GOT3 (cell line): ENCODE measurements around the gene KHDC4.

ENCODE experiments used
- DNase-seq: peaks from one replicate; lab custom pipeline; 2025; ENCODE audit warnings: mixed read lengths; lab: John Stamatoyannopoulos, UW

KHDC4 gene

DNA sequence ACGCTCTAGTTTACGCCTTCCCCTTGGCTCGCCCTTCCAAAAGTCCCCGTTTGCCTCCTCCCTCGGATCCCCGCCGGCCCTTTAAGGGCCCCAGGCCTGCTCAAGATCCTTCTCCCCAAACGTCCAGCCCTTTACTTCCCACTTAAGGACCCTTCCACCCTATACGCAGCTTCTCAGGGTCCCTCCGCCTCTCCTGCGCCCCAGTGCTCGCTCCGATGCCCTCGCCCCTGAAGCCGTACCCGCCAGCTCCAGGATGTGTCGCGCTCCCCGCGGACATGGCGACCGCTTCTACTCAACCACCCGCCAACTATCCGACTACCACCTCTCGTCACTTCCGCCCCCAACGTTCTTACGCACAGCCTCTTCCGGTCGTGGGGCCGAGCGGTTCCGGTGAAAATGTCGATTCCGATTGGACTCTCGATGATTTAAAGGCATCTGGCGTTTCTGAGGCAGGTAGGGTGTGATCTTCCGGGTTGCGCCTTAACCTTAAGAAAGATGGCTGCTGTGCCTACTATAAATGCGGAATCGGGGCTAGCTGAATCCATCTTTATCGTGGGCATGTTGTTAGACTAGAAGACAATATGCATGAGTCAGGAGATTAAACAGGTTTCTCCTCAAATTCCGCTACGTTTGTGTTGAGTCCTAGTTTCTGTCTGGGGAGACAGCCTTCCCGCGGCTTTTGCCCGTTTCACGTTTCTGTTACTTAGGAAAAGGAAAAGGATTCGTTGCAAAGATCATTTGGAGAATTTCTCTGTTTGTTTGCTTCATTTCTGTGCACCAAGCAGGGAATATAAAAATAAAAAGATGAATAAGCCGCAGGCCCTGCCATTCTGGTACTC lies at the start of gene KHDC4:
Gene KHDC4 (minus strand): TSS at position 317 of the 839 bp plus-strand sequence. CDS start 40 bp downstream, at position 277.
- DNase-seq = peak; percentile 82

DNA sequence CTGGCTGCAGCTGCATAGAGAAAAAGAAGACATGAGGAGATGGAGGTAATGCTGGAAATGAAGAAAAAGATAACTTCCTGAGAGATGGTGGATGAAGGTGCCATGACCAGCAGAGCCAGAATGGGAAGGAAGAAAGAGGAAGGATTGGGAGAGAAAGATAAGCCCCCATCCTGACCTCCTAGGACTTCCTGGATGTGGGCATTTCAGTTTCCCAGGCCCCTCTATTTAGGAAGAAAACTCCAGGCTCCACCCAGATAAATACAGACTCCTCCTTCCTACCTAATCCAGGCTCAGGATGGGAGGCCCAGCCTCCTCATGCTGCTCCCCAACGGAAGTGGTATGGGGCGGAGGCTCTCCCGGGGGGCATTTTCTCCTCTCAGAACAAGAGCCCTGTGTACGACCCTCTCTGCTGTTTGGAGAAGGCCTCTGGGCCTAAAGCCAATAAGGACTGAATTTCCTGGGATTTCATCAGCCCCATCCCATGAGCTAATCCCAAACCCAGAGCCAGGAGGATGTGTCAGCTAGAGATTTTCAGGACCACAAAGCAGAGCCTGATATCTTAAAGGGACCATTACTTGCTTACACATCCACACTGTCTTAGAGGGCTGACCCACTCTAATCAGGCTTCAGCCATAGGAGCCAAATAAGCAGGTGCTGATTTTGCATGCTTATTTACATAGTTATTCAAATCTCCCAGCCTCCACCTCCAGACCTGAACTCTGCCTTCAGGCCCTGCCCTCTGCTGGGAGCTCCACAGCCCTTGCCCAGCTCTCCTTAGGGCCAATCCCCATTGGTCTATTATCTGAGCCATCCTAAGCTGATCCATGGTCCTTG lies 49.2 kb upstream of the KHDC4 start:
- peak; percentile 79 for DNase-seq

DNA sequence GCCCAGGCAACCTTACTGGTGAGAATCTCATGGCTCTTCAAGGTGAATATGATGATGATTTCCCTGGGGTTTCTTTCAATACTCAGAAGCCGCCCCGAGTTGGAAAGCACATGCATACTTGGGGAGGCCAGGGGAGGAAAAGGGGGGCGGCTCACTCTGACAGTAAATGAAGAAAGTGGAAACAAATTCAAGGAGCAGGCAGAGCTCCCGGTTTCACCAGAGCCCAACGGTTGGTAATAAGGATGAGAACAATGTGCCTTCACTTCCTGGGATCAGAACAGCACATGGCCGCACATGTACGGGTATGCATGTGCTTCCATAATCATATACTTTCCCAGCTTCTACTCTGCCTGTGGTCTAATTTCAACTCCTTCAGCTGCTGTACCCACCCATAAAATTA lies 47.9 kb upstream of the KHDC4 start:
- no peak for DNase-seq

DNA sequence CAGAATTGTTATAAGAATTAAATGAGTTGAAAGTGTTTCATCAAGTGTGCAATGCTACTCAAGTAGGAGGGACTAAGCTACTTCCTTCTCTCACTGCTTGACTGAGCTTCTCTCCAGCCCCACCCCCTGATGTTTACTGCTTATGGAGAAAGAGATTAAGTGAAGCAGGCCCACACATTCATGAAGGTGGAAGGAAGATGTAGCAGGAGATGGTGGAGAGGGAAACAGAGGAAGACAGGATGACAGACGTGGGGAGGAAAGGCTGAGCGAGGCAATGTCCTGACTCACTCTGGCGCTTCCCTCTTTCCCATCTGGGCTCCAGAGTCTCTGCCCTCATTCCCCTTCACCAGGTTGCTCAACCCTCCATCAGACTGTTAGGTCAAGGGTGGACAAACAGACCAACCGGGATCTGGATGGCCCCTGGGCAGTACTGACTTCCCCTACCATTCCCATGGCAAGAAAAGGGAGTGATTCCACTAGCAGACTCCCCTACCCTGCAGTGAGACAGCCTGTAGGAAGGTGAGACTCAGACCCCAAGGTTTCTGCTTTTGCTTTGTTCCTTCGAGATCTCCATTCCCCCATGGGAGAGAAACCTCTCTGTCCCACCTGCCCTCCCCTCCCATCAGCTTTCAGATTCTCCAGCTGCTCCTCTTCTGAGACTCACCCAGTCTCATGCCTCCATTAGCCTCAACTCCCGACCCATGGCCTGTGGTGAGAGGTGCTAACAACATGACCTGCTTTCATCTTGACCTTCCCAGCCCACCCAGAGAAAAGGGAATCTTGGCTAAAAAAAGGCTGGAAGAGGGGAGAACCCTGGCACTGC lies 47.3 kb upstream of the KHDC4 start:
- DNase-seq = no peak

DNA sequence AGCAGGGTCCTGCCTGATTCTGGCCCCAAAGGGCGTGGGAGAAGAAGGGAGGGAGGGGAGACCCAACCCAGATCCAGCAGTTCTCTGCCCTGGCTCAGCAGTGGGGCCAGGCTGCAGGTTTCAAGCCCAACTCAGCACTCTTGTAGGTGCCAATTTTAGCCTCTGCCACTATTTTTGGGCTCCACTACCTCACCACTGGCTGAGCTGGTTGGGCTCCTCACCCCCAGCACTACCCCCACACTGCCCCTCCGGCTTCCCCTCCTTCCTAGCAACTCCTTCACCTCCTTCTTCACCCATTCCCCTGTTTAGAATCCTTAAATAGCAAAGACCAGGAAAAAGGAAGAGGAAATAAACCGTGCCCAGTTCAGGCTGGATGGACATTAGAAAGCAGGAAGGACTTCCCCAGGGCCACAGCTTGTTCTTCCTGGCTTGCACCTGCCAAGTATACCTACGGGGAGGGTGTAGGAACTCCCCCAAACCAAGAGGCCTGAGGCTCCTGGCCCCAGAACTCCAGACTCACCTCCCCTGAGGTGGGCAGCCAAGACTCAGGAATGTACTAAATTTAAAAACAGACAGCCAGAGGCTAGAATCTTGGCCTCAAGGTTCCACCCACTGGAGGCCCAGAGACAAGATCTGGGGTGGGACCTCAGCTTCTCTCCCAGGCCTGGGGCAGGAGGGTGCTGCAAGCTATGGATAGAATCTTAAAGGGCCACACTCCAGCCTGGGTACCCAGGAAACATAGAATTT lies 45.6 kb upstream of the KHDC4 start:
- no peak for DNase-seq

DNA sequence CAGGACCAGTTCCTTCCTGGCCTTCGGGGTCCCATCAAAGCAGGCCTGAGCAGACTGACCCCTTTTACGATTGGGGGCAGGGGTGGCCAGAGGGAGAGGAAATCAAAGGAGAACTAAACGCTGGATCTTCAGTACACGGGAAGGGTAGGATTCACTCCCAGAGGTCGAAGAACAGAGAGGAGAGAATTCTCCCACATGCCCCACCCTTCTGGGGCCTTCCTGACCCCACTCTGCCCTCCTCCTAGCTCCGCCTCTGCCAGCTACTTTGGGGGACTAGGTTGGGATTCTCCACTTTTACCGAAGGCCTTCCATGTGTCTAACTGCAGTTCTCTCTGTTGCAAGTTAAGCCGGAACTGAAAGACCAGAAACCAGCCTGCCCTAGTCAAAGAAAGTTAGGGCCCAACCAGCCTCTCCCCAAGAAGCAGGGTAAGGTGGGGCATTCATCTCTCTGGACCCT lies 44.8 kb upstream of the KHDC4 start:
- DNase-seq = no peak

DNA sequence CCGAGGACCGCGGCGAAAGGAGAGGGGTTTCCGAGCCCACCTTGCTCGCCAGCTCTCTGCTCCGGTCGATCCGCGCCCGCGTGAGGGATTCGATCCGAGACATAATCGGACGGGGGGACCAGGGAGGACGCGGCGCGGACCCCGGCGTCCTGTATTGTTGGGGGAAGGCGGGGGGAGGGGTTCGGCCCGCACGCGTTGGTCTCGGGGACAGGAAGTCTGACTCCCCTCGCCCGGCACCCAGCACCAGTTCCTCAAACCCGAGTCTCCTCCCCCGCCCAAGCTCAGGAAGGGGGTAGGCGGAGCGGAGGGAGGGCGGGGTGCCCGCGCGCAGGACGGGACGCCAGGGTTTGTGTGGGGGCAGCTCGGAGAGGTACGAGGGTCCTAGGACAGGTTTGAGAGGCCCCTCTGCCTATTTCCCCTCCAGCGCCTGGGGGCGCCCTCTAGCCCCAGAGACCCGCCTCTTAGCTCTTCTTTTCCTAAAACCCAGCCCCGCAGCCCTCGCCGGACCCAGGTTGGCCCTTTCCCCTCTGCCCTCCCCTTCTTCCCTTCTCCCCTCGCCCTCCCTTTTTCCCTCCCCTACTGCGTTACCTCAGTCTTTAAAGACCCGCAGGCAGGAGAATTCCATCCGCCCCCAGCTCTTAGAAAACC lies 44.2 kb upstream of the KHDC4 start, which contains the start of gene ARHGEF2:
Gene ARHGEF2 (minus strand): TSS at position 223 of the 648 bp plus-strand sequence. CDS start 120 bp downstream, at position 103.
- DNase-seq = no peak

DNA sequence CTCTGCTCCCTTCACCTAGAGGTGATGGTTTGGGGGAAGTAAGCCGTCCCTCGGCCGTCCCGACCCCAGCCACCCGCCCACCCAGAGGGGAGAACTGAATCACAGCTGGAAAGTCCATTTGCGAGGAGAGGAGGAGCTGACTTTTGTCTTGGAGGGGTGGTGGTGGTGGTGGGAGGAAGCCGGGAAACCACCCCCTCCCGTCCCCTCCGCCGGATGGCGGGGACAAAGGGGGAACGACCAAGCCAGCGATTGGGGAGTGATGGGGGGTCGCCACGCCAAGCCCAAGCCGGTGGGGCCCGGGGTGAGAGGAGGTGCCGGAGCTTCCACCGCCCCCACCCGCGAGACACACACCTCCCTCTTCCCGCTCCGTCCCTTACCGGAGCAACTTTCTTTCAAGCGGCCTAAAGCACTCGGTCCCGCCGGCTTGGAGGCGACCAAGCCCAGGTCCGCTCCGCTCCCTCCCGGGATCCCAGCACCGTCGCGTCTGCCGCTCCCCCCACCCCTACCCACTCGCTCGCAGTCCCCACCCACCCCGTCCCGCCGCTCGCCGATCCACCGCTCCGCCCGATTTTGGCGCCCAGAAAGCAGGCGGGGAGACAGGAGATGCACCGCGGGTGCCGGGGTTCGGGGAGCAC lies 43.6 kb upstream of the KHDC4 start:
- DNase-seq = no peak

DNA sequence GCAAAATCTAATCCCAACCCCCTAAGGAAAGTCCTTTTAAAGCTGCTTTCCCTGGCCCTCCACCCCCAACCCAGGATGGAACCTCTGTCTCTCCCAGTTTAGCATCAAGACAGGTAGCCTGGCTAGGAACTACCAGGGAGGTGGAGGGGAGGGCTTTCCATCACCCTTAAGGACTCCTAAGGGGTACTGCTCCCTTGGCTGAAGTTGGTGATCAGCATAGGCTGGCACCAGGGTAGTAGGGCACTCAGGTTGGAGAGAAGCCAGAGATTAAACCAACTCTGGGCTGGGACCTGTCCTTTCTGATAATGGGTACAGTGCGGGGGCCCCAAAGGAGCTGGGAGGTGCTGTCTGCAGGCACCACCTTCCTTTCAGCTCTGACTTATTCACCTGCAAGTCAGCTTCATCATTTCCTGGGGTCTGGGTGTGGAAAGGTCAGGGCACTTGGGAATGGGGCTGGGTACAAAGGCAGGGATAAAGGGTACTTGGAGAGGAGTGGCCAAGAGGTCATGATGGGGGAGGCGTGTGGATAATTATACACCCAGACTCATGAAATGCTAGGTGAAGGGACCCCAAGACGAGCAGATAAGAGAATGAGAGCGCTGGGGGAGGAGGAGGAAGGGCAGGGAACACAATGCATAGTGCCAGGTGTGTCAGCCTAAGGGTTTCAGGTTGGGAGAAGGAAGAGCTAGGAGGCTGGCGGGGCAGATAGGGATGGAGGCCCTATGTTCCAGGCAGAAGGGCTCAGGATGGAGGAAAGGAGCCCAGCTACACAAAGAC lies 42.9 kb upstream of the KHDC4 start:
- DNase-seq = no peak

DNA sequence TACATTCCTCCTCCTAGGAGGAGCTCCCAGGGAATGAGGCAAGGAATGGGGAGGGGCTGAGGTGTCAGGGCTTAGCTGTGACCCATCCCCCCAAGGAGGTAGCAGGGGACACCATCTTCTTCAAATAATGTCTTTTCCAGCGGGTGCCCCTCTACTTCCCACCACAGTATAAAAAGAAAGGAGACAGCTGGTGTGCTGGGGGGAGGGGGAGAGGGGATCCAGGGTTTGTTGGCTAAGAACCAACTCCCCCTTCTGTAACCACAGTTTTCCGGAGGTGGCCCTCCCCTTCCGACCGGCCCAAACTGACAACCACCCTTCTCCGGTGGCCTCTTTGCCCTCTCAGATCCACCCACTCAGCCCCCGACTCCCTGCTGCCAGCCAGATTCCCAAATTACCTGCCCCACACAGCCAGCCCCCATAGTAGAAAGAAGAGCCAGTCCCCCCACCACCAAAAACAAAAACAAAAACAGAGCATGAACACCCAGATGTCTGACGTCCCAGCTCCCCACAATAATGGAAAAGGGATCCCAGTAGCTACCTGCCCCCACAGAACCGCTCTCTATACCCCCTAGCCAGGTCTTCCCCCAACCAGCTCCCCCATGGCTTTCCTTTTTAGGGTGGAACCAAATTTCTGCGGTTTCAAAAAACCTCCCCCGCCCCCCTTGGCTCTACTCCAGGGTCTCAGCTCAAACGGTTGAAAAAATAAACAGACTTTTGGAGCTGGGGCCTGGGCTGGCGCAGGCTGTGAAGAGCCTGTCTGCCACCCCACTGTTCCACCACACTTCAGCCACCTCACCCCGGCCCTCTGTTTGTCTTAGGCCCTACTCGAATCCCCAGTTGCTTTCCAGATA lies 42.1 kb upstream of the KHDC4 start:
- no peak for DNase-seq

DNA sequence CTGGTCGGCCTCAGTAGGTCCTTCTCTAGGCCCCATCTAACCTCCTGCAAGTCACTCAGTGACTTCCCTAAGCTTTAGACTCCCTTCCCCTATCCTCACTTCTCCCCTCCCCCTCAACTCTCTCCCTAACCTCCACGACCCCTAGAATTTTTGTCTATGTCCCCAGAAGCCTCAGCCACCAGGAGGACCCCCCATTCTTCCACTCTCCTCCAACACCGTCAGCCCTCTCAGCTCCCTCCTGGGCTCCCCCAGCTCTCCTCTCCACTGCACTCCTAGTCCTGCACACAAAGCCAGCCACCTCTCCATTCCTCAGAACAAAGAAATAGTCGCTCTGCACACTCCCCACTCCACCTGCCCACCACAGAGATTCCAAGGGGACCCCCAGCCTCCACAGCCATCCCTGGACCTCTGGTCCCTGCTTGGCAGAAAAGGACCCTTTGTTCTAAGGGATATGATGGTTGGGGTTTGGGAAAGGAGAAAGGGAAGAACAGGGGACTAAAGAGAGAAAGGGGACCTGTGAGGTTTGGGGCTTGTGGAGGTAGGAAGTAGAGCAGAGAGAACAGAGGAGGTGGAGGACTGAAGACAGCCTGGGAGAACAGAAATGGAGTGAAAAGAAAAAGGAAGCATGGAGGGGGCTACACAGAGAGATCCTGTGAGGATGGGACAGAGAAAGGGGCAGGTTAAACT lies 41.3 kb upstream of the KHDC4 start:
- no peak for DNase-seq

DNA sequence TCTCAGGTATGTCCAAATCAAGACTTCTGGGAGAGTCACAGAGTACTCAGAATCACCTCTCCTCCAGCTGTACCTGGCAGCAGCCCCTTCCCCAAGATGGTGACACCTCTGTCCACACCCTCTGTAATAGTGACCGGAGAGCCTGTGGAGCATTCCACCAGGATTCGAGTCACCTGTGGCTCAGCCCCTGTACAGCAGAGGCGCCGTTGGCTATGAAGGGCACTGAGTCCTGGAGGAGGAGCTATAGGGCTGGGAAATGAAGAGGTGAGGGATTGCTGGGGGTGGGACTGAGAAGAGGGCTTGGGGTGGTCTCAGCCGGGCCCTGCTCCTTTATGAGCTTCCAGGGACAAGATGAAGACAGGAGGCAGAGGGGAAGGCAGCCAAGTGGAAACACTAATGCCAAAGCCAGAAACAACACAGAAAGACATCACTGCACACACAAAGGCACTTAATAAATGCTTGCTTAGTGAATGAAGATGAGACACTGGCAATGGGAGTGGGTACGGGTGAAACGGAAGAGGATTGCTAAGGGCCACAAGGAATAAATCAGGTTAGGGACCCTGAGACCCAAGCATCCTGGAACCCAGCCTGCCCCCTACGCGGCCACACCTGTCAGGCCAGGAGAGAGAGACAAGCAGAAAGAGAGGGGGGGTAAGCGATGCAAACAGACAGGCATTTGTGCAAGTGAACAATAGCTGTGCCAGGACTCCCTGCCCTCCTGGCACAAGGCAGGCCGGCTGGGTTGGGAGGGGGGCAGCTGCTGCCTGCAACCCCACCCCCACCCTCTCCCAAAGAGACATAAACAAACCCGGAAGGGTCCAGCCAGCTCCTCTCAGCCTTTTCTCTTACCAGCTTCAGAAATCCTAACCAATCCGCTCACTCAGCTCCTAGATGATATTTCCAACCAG lies 40.2 kb upstream of the KHDC4 start:
- no peak for DNase-seq

DNA sequence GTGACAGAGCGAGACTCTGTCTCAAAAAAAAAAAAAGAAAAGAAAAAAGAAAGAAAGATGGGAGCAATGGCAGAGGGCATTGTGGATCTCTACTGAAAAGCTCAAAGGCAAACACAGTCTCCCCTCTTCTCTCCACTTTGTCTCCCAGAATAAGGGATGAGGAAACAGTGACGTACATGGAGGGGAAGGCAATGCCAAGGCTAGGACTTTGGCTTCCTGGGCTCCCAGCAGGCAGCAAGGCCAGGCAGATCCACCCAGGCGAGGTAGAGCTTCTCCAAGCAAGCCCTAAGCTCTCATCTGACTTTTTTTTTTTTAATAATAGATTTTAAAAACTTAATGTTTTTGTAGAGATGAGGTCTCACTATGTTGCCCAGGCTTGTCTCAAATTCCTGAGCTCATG lies 39.5 kb upstream of the KHDC4 start:
- no peak for DNase-seq

DNA sequence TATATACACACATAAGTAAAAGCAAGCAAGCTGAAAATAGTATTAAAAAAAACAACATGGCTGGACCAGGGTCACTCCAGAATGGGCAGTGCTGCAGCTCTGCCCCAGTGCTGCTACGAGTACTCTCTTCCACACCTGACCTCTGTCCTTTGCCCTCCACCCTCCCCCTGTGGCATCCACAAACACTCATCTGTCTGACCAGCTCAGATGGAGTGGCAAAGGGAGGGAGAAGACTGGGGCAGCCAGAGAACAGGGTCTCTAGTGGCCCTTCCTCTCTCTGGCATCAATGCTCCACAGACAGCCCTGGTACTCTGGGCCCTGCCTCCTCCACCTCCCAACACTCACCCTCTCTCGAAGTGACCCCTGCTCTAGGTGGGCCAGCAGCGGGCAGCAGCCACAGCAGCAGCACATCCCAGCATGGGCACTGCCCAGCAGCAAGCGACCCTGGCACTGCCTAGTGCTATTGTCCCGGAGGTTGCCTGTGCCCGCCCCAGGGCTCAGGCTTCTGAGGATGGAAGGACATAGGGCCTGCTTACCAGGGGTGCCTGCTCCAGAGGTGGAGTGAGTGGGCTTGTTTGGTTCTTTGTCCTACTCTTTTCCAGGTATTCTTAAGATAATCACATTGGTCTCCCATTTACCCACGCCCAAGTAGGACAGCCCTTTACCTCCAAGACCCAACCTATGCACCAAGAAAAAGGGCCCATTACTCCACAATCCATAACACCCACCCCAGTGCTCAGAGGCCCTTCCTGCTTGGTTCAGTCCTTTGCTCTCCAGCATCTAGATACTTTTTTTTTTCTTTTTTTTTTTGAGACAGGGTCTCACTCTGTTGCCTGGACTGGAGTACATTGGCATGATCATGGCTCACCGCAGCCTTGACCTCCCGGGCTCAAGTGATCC lies 37.9 kb upstream of the KHDC4 start:
- no peak for DNase-seq

DNA sequence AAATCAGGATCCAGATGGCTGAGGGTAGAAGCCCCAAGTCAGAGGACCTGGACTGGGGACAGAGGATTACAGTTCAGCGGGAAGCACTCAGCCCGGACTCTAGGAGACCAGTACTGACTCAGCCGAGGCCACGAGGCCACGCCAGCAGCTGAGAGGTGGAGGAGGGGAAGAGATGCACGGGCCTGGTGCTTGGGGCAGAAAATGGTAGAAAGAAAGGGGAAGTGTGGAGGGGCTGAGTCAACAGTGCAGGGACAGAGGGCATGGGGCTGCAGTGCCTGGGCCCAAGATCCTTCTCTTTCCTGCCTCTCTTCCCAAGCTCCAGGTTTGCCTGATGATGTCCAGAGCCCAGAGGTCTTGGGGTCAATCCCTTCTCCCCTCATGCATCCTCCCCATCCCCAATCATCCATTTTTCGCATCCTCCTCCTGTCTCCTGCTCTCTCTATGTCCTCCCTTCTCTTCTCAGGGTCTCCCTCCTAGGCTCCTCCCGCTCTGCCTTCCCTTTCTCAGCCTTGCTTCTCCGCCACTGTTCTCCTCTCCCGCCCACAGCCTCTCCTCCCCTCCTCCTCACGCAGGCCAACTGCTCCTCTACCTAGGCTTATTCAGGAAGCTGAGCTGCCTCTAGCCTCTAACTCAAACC lies 36.4 kb upstream of the KHDC4 start:
- DNase-seq = no peak
